Transverse colon (tissue), 3 donors: Measurements from ENCODE around the gene NFIC.

ENCODE experiments used
- EP300 ChIP-seq: sonication (generic); formaldehyde crosslinking; IDR thresholded peaks from one replicate; pipeline ENCODE4 v1.6.1; 2017; ENCODE audit warnings: antibody characterized with exemption, low read depth
- POLR2A ChIP-seq: fragments of 450-650 bp; IDR thresholded peaks from one replicate; pipeline ENCODE4 v1.6.1; 2016; ENCODE audit warnings: antibody characterized with exemption, mild to moderate bottlenecking, moderate library complexity
- TF ChIP-seq, protein P1 (sequence below), 5 experiments: fragments of 200-600 bp in 3 of 5; fragments of 450-650 bp in 2 of 5; sonication (generic) in 3 of 5; IDR thresholded peaks; 1 replicate in 2 of 5; 2 replicates in 3 of 5; pipeline ENCODE4 v1.5.1; 2016 to 2017; ENCODE audit warnings: antibody characterized with exemption in 5 of 5, inconsistent platforms in 3 of 5, mild to moderate bottlenecking in 2 of 5, moderate library complexity in 1 of 5

DNA sequence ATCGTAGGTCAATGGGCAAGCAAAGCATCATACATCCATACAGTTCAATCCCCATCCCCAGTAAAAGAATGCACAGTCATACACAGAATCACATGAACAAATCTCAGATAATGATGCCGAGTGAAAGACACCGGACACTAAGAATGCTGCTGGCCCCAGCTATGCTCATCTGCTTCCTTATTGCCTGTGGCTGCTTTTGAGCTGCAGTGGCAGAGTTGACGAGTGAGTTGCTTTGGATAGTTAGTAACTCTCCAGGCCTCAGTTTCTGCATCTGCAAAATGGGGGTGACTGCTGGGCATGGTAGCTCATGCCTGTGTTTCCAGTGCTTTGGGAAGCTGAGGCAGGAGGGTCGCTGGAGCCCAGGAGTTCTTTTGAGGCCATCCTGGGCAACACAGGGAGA is 12.9 kb upstream of the NFIC start:
- TF ChIP-seq, protein P1, sequence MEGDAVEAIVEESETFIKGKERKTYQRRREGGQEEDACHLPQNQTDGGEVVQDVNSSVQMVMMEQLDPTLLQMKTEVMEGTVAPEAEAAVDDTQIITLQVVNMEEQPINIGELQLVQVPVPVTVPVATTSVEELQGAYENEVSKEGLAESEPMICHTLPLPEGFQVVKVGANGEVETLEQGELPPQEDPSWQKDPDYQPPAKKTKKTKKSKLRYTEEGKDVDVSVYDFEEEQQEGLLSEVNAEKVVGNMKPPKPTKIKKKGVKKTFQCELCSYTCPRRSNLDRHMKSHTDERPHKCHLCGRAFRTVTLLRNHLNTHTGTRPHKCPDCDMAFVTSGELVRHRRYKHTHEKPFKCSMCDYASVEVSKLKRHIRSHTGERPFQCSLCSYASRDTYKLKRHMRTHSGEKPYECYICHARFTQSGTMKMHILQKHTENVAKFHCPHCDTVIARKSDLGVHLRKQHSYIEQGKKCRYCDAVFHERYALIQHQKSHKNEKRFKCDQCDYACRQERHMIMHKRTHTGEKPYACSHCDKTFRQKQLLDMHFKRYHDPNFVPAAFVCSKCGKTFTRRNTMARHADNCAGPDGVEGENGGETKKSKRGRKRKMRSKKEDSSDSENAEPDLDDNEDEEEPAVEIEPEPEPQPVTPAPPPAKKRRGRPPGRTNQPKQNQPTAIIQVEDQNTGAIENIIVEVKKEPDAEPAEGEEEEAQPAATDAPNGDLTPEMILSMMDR (IDR thresholded peaks at IDR 0.05), result no peak
- TF ChIP-seq POLR2A, result no peak
- no peak for TF ChIP-seq EP300
